G401 (cell line): ENCODE data around the gene RPS6KA5. TPM values are rescaled to one million over a fixed set of nuclear protein-coding genes. Genes with fewer than 3 reads are reported as not detected.
"Not testable (repeated sequence)": the region's sequence is repeated elsewhere in the genome, so short reads cannot be mapped to it uniquely, and the experiment has no call there.

Source experiments
- DNase-seq: peaks from one replicate; pipeline ENCODE4 v3.0.0-alpha.2; 2015; ENCODE audit warnings: low spot score
- in situ Hi-C: cut with HindIII; loops from 2 replicates; pipeline ENCODE4 v1.10.0; 2016; ENCODE audit warnings: low sequenced_read_pairs, mixed read lengths
- total RNA-seq: library from RNA; depleted of rRNA; stranded (reverse); fragments of >200 nt; shearing (Covaris generic); gene quantifications from 2 replicates; pipeline ENCODE4 v1.2.3, GENCODE V29; 2014; rRNA removed

RPS6KA5 gene
- 0.78 and 2.6 TPM in 2 replicates for total RNA-seq

DNA sequence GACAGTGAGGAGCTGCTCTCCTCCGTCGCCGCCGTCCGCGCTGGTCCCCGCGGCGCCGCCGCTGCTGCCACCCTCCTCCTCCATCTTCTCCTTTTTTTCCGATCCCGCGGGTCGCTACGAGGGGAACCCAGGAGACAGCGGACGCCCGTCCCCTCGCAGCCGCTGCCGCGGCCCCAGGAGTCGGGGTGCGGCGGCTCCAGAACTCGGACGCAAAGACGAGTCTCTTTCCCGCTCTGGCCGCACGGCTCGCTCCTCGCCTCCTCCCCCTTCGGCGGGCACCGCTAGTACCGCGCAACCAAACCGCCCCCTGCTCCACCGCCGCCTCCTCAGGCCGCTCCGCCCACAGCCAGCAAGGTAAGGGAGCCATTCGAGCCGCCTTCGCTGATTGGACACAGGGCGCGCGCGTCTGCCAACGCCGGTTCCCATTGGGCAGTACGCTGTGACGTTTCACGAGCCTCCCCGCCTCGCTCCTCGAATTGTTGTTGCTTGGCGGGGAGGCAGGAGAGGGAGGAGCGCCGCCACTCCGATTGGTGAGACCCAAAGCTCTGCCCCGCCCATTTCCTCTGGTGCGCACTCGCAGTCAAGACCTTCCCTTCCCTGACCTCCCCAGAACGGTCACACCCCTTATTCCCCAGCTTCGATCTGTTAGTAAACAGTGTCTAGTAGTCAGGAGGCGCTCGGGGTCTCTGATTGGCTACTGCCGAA, at the start of gene RPS6KA5:
Gene RPS6KA5, minus strand, starts transcription at position 291 of the 705 bp plus-strand sequence. Its CDS starts 207 bp downstream, at position 84.
- in situ Hi-C loops: no loop called here
- peak; percentile 100 for DNase-seq

- peak; percentile 84 for DNase-seq
Observed at GRCh38 chr14:91108941-91109611, 48.6 kb upstream of the RPS6KA5 start.

DNA sequence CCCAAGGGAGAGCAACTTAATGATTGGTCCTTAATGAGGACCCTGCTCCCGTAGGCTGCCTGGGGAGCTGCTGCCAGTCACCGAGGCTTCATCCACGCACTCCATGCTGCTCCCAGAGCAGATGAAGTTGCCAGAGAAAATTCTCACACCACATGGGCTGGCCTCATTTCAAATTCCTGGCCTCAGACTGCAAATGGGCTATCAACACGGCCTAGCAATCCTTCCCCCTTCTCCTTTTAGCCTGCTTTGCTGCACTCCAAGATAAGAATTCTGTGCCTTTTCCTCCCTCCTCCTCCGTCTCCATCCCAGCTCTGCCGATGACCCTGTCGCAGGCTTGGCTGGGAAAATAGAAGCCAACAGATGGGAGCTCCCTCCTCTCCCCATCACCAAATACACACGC, 42.7 kb upstream of the RPS6KA5 start:
- in situ Hi-C loops: no loop called here
- peak; percentile 88 for DNase-seq

More at GRCh38 chr14:91108941-91109611, 48.6 kb upstream of the RPS6KA5 start:
- in situ Hi-C loops: no loop called here

GRCh38 chr14:91100102-91100501, 39.7 kb upstream of the RPS6KA5 start:
- in situ Hi-C loops: no loop called here
- DNase-seq: no peak

DNA sequence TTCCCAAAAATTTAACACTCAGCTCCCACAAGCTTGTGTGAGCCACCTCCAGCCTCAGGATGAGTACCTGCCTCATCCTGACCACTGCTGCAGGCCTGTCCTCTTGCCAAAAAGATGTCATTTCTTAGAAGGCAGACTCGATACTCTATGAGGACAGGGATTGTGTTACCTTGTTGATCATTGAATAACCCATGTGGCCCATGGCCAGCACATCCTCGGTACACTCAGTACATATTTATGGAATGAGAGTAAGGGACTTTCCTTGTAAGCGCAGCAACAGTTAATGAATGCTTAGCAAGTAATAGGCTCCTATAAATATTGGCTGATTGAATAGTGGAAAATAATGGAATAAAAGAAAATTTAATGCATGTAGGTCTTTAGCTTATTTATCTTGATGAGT, 38.1 kb upstream of the RPS6KA5 start:
- in situ Hi-C loops: no loop called here
- no peak for DNase-seq

- in situ Hi-C loops: not testable (repeated sequence)
Observed at GRCh38 chr14:91097657-91098056, 37.2 kb upstream of the RPS6KA5 start.

GRCh38 chr14:91095178-91095577, 34.7 kb upstream of the RPS6KA5 start:
- in situ Hi-C loops: no loop called here
- no peak for DNase-seq

More at GRCh38 chr14:91097657-91098056, 37.2 kb upstream of the RPS6KA5 start:
- DNase-seq: not testable (repeated sequence)

DNA sequence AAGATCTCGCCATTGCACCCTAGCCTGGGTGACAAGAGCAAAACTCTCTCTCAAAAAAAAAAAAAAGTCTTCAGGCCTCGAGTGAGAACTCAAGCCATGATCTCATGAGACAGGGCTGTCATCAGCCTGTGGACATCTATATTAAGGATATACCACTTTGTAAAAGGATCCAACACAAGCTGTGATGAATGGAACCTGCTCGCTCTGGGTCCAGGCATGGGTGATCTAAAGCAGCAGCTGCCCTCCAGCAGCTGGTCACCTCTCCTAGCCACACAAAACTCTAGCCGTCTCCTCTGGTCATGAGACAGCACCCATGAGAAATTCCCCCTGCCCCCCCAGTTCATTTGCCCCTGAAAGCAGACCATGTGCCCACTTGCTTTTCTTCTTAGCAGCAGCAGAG, 34.3 kb upstream of the RPS6KA5 start:
- in situ Hi-C loops: no loop called here
- no peak for DNase-seq

DNA sequence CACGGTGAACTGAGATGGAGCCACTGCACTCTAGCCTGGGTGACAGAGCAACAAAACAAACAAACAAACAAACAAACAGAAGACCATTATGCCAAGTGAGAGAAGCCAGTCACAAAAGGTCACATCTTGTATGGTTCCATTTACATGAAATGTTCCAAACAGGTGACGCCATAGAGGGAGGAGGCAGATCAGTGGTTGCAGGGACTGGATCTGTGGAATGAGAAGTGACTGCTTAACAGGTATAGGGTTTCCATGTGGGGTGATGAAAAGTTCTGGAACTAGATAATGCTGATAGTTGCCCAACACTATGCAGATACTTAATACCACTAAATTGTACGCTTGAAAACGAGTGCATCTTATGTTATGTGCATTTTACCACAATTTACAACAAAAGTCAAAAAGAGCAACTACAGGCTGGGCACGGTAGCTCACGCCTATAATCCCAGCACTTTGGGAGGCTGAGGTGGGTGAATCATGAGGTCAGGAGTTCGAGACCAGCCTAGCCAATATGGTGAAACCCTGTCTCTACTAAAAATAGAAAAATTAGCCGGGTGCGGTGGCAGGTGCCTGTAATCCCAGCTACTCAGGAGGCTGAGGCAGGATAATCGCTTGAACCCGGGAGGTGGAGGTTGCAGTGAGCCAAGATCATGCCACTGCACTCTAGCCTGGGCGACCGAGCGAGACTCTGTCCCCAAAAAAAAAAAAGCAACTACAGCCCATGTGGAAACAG, 33.5 kb upstream of the RPS6KA5 start:
- in situ Hi-C loops, DNase-seq: not testable (repeated sequence)

- no peak for DNase-seq
Observed at GRCh38 chr14:91092073-91092472, 31.6 kb upstream of the RPS6KA5 start.

GRCh38 chr14:91090743-91091142, 30.3 kb upstream of the RPS6KA5 start:
- in situ Hi-C loops: no loop called here
- DNase-seq: no peak

More at GRCh38 chr14:91092073-91092472, 31.6 kb upstream of the RPS6KA5 start:
- in situ Hi-C loops: no loop called here

DNA sequence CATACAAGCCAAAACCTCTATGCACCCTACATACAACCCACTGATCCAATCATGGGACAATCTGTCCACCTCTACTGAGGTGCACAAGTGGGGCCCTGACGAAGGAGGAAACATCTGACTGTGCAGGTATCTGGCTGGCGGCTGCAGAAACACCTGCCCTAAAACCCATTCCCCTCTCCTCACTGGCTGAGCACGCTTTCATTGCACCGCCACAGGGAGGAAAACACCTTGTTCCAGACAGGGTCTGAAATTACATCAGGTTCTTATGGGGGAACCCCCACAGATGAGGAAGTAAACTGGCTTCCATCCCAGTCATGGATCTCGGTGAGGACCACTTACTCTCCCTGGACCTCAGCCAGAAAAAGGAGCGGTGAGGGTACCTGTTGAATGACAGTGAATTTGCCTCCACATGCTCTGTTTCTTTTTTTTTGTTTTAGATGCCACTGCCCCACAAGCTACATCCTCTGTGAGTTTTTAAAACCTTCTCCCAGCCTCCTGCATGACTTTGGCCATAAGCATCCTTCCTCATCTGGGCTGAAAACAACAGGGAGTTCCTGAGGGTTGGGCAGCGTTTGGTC, 29.6 kb upstream of the RPS6KA5 start:
- in situ Hi-C loops: no loop called here

GRCh38 chr14:91088585-91089235, 28.3 kb upstream of the RPS6KA5 start:
- in situ Hi-C loops: no loop called here
- DNase-seq: no peak

More for the DNA sequence above, 29.6 kb upstream of the RPS6KA5 start:
- no peak for DNase-seq

DNA sequence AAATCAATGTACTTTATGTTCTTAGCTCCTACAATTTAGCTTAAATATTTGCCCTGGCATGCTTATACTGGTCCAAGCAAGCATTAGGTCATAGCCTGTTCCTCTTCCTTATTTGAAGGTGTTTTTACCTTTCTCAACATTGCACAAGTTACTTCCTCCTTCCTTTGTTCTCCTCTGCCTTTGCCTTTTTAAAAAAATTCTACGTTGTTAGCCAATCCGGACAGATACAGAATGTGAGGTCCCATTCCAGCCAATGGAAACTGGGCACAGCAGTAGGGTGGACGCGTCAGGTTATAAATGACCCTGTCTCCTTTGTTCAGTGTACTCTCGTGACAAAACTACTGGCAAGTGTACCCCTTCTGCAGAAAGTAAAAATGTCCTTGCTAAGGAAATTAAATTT, 27.0 kb upstream of the RPS6KA5 start:
- in situ Hi-C loops, DNase-seq: not testable (repeated sequence)

DNA sequence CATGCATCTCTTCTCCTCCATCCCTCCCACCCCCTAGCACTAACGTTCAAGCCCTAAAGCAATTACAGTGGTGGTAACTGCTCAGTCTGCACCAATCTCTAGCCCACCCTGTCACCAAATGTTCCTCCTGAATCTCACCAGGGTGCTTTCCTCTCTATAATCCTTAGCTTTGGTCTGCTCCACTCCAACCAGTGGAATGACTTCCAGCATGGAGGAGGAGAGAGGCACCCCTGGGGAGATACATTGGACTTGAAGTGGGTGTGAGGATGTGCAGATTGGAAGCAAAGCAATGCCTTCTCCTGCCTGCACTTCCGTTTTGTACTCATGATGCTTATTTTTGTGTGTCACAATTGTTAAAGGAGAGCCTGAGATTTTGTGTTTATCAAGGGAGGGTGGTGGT, 24.1 kb upstream of the RPS6KA5 start:
- in situ Hi-C loops: no loop called here
- DNase-seq: no peak

GRCh38 chr14:91082282-91082681, 21.8 kb upstream of the RPS6KA5 start:
- DNase-seq: no peak
- in situ Hi-C loops: no loop called here

GRCh38 chr14:91080071-91080470, 19.6 kb upstream of the RPS6KA5 start:
- no peak for DNase-seq
- in situ Hi-C loops: no loop called here

DNA sequence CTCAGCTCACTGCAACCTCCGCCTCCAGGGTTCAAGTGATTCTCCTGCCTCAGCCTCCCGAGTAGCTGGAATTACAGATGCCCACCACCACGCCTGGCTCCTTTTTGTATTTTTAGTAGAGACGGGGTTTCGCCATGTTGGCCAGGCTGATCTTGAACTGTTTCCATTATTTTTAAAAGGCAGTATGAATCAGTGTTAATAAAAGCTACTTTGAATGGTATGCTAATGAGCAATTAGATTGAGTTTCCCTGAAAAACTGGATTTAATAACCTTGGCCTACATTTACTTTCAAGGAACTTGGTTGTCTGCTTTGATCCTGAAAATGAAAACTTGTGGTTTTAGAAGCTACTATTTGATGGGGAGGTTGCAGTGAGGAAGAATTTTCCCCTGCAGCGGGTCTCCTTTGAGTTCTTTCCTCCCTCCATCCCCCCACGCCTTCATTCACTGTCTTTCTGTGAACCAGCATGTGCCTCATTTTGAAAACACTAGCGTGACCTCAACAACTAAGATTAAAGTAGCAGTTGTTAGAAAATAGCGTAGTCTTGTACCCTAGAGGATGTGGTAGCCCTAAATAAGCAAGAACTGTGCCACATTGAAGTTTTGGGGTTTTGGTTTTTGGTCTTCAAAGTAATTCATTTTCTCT, 17.8 kb upstream of the RPS6KA5 start:
- in situ Hi-C loops: no loop called here
- DNase-seq: no peak

GRCh38 chr14:91075553-91075952, 15.1 kb upstream of the RPS6KA5 start:
- in situ Hi-C loops: no loop called here

More at GRCh38 chr14:91075553-91075952, 15.1 kb upstream of the RPS6KA5 start:
- DNase-seq: no peak
